Esophagus squamous epithelium (tissue), 5 donors: ENCODE data around the gene SEC23B. TPM values are rescaled to one million over a fixed set of nuclear protein-coding genes. Genes with fewer than 3 reads are reported as not detected.
"Not testable (repeated sequence)": the region's sequence is repeated elsewhere in the genome, so short reads cannot be mapped to it uniquely, and the experiment has no call there.

Experiments used
- DNase-seq: peaks from one replicate; lab custom pipeline; 2025; lab: John Stamatoyannopoulos, UW
- H3K27ac ChIP-seq, 4 donors: fragments of 200-600 bp; sonication (generic); one replicate each; pipeline ENCODE4 v1.5.1; 2016 to 2019; ENCODE audit warnings: mild to moderate bottlenecking in 1 of 4
- H3K27me3 ChIP-seq, 4 donors: fragments of 200-600 bp; sonication (generic); 1 replicate in 3 of 4; 2 replicates in 1 of 4; pipeline versions ENCODE4 v1.5.1 to v1.6.0; 2017 to 2021; ENCODE audit warnings: antibody characterized with exemption in 1 of 4
- H3K36me3 ChIP-seq, 3 donors: fragments of 200-600 bp; sonication (generic); one replicate each; pipeline ENCODE4 v1.5.1; 2016 to 2019
- H3K4me1 ChIP-seq, 3 donors: fragments of 200-600 bp; sonication (generic); one replicate each; pipeline ENCODE4 v1.5.1; 2017 to 2019
- H3K4me3 ChIP-seq, 4 donors: fragments of 200-600 bp; sonication (generic); 1 replicate in 3 of 4; 2 replicates in 1 of 4; pipeline ENCODE4 v1.5.1; 2016 to 2019; ENCODE audit warnings: mild to moderate bottlenecking in 2 of 4, moderate library complexity in 1 of 4
- H3K9me3 ChIP-seq, 3 donors: fragments of 200-600 bp; sonication (generic); one replicate each; pipeline ENCODE4 v1.5.1; 2016 to 2019
- CTCF ChIP-seq, 6 experiments: fragments of 450-650 bp in 4 of 6; fragments of 200-600 bp in 2 of 6; sonication (generic) in 2 of 6; IDR thresholded peaks; one replicate each; pipeline ENCODE4 v1.5.1; 2016 to 2019; ENCODE audit warnings: antibody characterized with exemption in 6 of 6, mild to moderate bottlenecking in 4 of 6, moderate library complexity in 4 of 6
- POLR2A ChIP-seq, 4 donors: fragments of 450-650 bp; IDR thresholded peaks; one replicate each; pipeline ENCODE4 v1.6.1; 2017; ENCODE audit warnings: antibody characterized with exemption in 4 of 4, mild to moderate bottlenecking in 4 of 4, moderate library complexity in 3 of 4
- WGBS, 2 donors: methylation state at CpG; one replicate each; pipeline ENCODE4 v1.1.5; 2018; 5-methylcytosine and 5-hydroxymethylcytosine counted together
- intact Hi-C: fragments of 100-400 bp; cut with DNase I; formaldehyde crosslinking; loops from one replicate; pipeline ENCODE4 v1.15.0; 2022
- total RNA-seq, 4 donors: library from RNA; depleted of rRNA; stranded (reverse); fragments of >200 nt; gene quantifications; one replicate each; pipeline ENCODE4 v1.1.0, GENCODE V29; 2016
- donor health status: DM: yes; HTN: yes; CAD: no.

SEC23B gene
- total RNA-seq, 4 donors from 2014 or later, result 37.6 to 72.3 (median 43.9) TPM

GRCh38 chr20:18524646-18525045 lies 16.9 kb downstream of the SEC23B start:
- intact Hi-C loops, result no loop called here
- no peak for DNase-seq
- Histone ChIP-seq H3K9me3 (no peaks in the 10 kb centered on the region), H3K4me3 (no peak overlapping the region), H3K4me1 (no peaks in the 10 kb centered on the region), H3K27me3 (no peaks in the 10 kb centered on the region), H3K27ac (no peak overlapping the region), H3K36me3 (peaks cover 33 to 96% (median 41%) of the 10 kb centered on the region in 3 donors)
- 43 to 56% methylated on average over 1 of the region's 1 CpG for WGBS, 2 donors
- TF ChIP-seq POLR2A (IDR thresholded peaks at IDR 0.05) (no peak), CTCF (IDR thresholded peaks at IDR 0.05) (no peak)

GRCh38 chr20:18526761-18527160 lies 19.0 kb downstream of the SEC23B start:
- 77 to 81% methylated on average over 13 to 14 of the region's 14 CpGs for WGBS, 2 donors

GRCh38 chr20:18527339-18527738 lies 19.6 kb downstream of the SEC23B start:
- intact Hi-C loops, result no loop called here

More at GRCh38 chr20:18526761-18527160, 19.0 kb downstream of the SEC23B start:
- H3K9me3 ChIP-seq, intact Hi-C loops, DNase-seq, H3K4me1 ChIP-seq, H3K4me3 ChIP-seq, H3K27me3 ChIP-seq, H3K27ac ChIP-seq: not testable (repeated sequence)
- peaks cover 41 to 97% (median 58%) of the 10 kb centered on the region in 3 donors for H3K36me3 ChIP-seq

GRCh38 chr20:18527836-18528235 lies 20.1 kb downstream of the SEC23B start:
- TF ChIP-seq POLR2A (IDR thresholded peaks at IDR 0.05) (no peak), CTCF (IDR thresholded peaks at IDR 0.05) (no peak)
- Histone ChIP-seq H3K27ac (no peak overlapping the region), H3K9me3 (no peaks in the 10 kb centered on the region), H3K4me1 (no peaks in the 10 kb centered on the region), H3K27me3 (no peaks in the 10 kb centered on the region), H3K4me3 (no peak overlapping the region), H3K36me3 (peaks cover 48 to 97% (median 65%) of the 10 kb centered on the region in 3 donors)
- intact Hi-C loops, result no loop called here
- 87 to 100% methylated on average over 2 of the region's 2 CpGs for WGBS, 2 donors
- DNase-seq, result no peak

More at GRCh38 chr20:18527339-18527738, 19.6 kb downstream of the SEC23B start:
- H3K36me3 ChIP-seq, result peaks cover 43 to 97% (median 61%) of the 10 kb centered on the region in 3 donors
- no peak overlapping the region for H3K27ac ChIP-seq
- no peaks in the 10 kb centered on the region for H3K4me1 ChIP-seq
- no peak for DNase-seq
- H3K9me3 ChIP-seq, result no peaks in the 10 kb centered on the region
- H3K27me3 ChIP-seq, result no peaks in the 10 kb centered on the region
- WGBS, 2 donors, result 90 to 96% methylated on average over 2 of the region's 2 CpGs
- no peak overlapping the region for H3K4me3 ChIP-seq
- no peak for TF ChIP-seq CTCF (IDR thresholded peaks at IDR 0.05)
- no peak for TF ChIP-seq POLR2A (IDR thresholded peaks at IDR 0.05)

GRCh38 chr20:18529041-18529440 lies 21.3 kb downstream of the SEC23B start:
- TF ChIP-seq POLR2A (IDR thresholded peaks at IDR 0.05), result no peak
- no peak for TF ChIP-seq CTCF (IDR thresholded peaks at IDR 0.05)
- Histone ChIP-seq H3K4me3 (no peak overlapping the region), H3K36me3 (peaks cover 51 to 100% (median 71%) of the 10 kb centered on the region in 3 donors), H3K9me3 (no peaks in the 10 kb centered on the region), H3K27me3 (no peaks in the 10 kb centered on the region), H3K27ac (no peak overlapping the region), H3K4me1 (no peaks in the 10 kb centered on the region)
- intact Hi-C loops, result no loop called here
- no peak for DNase-seq

- intact Hi-C loops, result no loop called here
- DNase-seq, result no peak
- Histone ChIP-seq H3K27ac (no peak overlapping the region), H3K27me3 (no peaks in the 10 kb centered on the region), H3K9me3 (no peaks in the 10 kb centered on the region), H3K36me3 (peaks cover 22 to 100% (median 54%) of the 10 kb centered on the region in 3 donors), H3K4me1 (no peaks in the 10 kb centered on the region), H3K4me3 (no peak overlapping the region)
- TF ChIP-seq CTCF (IDR thresholded peaks at IDR 0.05), result no peak
- TF ChIP-seq POLR2A (IDR thresholded peaks at IDR 0.05), result no peak
- WGBS, 2 donors, result 93% methylated on average over 6 of the region's 6 CpGs
These were observed 24.9 kb downstream of the SEC23B start for GRCh38 chr20:18532626-18533025.
